Thymus (tissue), 11 donors: Measurements from ENCODE around the gene EMILIN2. TPM values are rescaled to one million over a fixed set of nuclear protein-coding genes. Genes with fewer than 3 reads are reported as not detected.
"Not testable (repeated sequence)": the region's sequence is repeated elsewhere in the genome, so short reads cannot be mapped to it uniquely, and the experiment has no call there.

Experiments
- DNase-seq, 9 donors: peaks; one replicate each; pipeline ENCODE4 v3.0.0-alpha.2; 2013; ENCODE audit warnings: low spot score in 9 of 9, low read depth in 6 of 9, missing footprints in 1 of 9
- H3K27ac ChIP-seq, 2 donors: one replicate each; pipeline ENCODE4 v1.5.1; 2013; ENCODE audit warnings: control low read depth in 1 of 2, low read depth in 1 of 2, low read length in 1 of 2, mild to moderate bottlenecking in 1 of 2, moderate library complexity in 1 of 2
- H3K27me3 ChIP-seq, 2 donors: one replicate each; pipeline ENCODE4 v1.5.1; 2013; ENCODE audit warnings: low read length in 1 of 2; ENCODE audit not compliant: control insufficient read depth in 2 of 2, insufficient read depth in 1 of 2
- H3K36me3 ChIP-seq, 2 donors: one replicate each; pipeline ENCODE4 v1.5.1; 2013; ENCODE audit warnings: low read length in 1 of 2, mild to moderate bottlenecking in 1 of 2, moderate library complexity in 1 of 2; ENCODE audit not compliant: control insufficient read depth in 2 of 2, insufficient read depth in 2 of 2
- H3K4me1 ChIP-seq, 2 donors: one replicate each; pipeline ENCODE4 v1.5.1; 2013; ENCODE audit warnings: low read length in 2 of 2; ENCODE audit not compliant: control insufficient read depth in 2 of 2, insufficient read depth in 2 of 2
- H3K4me3 ChIP-seq, 2 donors: one replicate each; pipeline ENCODE4 v1.5.1; 2013; ENCODE audit warnings: low read length in 2 of 2, control low read depth in 1 of 2, mild to moderate bottlenecking in 1 of 2
- H3K9me3 ChIP-seq, 2 donors: one replicate each; pipeline ENCODE4 v1.5.1; 2013; ENCODE audit warnings: low read length in 1 of 2, mild to moderate bottlenecking in 1 of 2; ENCODE audit not compliant: control insufficient read depth in 2 of 2, insufficient read depth in 1 of 2
- WGBS: extraction: QIAGEN DNeasy Blood & Tissue Kit; methylation state at CpG from one replicate; pipeline ENCODE4 v1.1.7; 2013; 5-methylcytosine and 5-hydroxymethylcytosine counted together
- polyA plus RNA-seq: library from polyadenylated mRNA; stranded (reverse); fragments of 200-250 nt; gene quantifications from one replicate; pipeline ENCODE4 v1.2.3, GENCODE V29; 2013
- total RNA-seq: library from RNA; stranded (reverse); fragments of 120-200 nt; gene quantifications from one replicate; pipeline ENCODE4 v1.2.4, GENCODE V29; 2013
- donor health status: healthy.

EMILIN2 gene
- total and polyA plus RNA-seq, 2 donors = 19.3 to 27.2 TPM

- H3K27ac ChIP-seq, H3K4me3 ChIP-seq, H3K36me3 ChIP-seq, DNase-seq, H3K27me3 ChIP-seq, H3K4me1 ChIP-seq, H3K9me3 ChIP-seq: not testable (repeated sequence)
- WGBS = 97% methylated on average over 3 of the region's 3 CpGs
These were observed 10.7 kb upstream of the EMILIN2 start for GRCh38 chr18:2836118-2836517.

DNA sequence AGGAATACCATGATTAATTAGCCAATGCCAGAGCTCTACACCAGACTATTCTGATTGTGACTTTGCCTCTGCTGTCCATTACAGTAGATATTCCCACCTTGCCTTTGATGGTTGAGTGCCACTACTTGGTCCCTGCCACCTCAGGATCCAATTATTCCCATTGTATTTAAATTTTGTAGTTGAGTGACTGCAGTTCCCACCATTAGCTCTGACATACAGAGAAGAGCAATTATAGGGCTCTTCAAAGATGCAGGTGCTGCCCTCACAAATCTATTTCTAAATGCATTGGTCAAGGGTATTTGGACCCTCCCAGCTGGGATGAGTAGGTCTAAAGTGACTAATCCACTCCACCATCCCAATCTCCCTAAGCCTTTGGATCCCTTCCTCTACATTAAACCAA is 9.5 kb upstream of the EMILIN2 start:
- not testable (repeated sequence) for H3K27me3 ChIP-seq, H3K4me1 ChIP-seq, H3K36me3 ChIP-seq, H3K9me3 ChIP-seq, H3K4me3 ChIP-seq, DNase-seq, H3K27ac ChIP-seq

DNA sequence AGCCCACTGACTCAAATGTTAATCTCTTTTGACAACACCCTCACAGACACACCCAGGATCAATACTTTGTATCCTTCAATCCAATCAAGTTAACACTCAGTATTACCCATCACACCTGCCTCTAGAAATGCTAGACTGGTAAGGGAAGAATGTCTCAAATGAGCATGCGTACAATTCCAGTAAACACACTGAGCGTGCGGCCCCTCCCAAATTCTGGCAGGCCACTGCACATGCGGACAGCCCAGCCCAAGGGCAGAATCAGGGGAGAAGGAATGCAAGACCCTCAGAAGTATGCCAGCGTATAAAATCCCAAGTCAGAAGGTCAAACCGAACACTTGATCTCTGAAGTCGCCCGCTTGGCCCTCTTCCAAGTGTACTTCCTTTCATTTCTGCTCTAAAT is 7.6 kb upstream of the EMILIN2 start:
- no peaks in the 10 kb centered on the region for H3K4me1 ChIP-seq
- no peak overlapping the region for H3K4me3 ChIP-seq
- peaks cover 0 to 13% of the 10 kb centered on the region in 2 donors for H3K27me3 ChIP-seq
- no peak overlapping the region for H3K27ac ChIP-seq
- 93% methylated on average over 8 of the region's 8 CpGs for WGBS
- no peak for DNase-seq
- H3K9me3 ChIP-seq = no peaks in the 10 kb centered on the region
- H3K36me3 ChIP-seq = no peaks in the 10 kb centered on the region

GRCh38 chr18:2840521-2840920 is 6.3 kb upstream of the EMILIN2 start:
- no peak for DNase-seq
- WGBS = 99% methylated on average over 1 of the region's 1 CpG
- Histone ChIP-seq H3K4me3 (no peak overlapping the region), H3K27ac (no peak overlapping the region), H3K27me3 (peaks cover 6 to 26% of the 10 kb centered on the region in 2 donors), H3K36me3 (no peaks in the 10 kb centered on the region), H3K9me3 (no peaks in the 10 kb centered on the region), H3K4me1 (no peaks in the 10 kb centered on the region)

GRCh38 chr18:2843146-2843545 is 3.7 kb upstream of the EMILIN2 start:
- whole genome bisulfite sequencing = 88% methylated on average over 6 of the region's 6 CpGs
- no peak for DNase-seq
- no peak overlapping the region for H3K4me3 ChIP-seq
- peaks cover 32 to 51% of the 10 kb centered on the region in 2 donors for H3K27me3 ChIP-seq
- peaks cover 0 to 3% of the 10 kb centered on the region in 2 donors for H3K9me3 ChIP-seq
- H3K27ac ChIP-seq = no peak overlapping the region
- peaks cover 0 to 12% of the 10 kb centered on the region in 2 donors for H3K4me1 ChIP-seq
- H3K36me3 ChIP-seq = no peaks in the 10 kb centered on the region

GRCh38 chr18:2845172-2845571 is 1.6 kb upstream of the EMILIN2 start:
- peaks cover 0 to 12% of the 10 kb centered on the region in 2 donors for H3K4me1 ChIP-seq
- H3K27me3 ChIP-seq = peaks cover 42 to 70% of the 10 kb centered on the region in 2 donors
- H3K27ac ChIP-seq = no peak overlapping the region
- no peak overlapping the region for H3K4me3 ChIP-seq
- no peaks in the 10 kb centered on the region for H3K36me3 ChIP-seq
- peaks cover 0 to 3% of the 10 kb centered on the region in 2 donors for H3K9me3 ChIP-seq
- DNase-seq = no peak
- 83% methylated on average over 4 of the region's 4 CpGs for WGBS

DNA sequence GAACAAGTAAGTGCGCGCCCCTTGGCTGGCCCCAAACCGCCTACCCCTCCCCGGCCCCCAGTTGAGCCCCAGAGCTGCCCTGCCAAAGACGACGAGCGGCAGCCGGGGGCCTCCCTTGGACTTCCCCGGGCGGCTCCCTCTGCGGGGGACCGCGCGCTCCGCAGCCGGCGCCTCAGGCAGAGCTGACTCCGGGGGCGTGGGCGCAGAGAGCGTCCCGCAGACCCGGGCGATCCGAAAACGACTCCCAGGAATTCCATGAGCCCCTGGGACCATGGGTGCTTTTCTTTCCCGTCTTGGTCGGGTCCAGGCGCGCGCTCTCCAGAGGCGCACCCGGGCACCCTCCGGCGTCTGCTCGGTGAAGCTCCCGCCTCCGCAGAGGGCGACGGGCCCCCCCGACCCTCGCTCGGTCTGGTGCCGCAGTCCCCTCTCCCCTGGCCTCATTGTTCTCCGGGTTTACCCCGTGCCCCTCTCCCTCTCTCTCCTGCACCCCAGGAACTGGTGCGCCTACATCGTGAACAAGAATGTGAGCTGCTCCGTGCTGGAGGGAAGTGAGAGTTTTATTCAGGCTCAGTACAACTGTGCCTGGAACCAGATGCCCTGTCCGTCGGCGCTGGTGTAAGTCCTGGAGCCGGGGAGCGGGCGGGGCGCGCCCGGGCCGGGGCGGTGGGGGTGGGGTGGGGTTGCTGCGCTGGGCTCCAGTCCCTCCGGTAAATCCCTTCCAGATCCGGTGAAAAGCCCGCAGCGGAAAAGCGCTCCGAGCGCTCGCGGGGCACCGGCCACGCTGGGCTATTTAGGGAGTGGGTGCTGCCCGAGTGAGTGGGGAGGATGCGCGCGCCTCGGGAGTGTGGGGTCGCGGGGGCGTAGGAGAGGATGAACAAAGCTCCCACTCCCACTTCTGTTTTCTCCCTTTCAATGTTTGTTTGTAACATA is 776 bp downstream of the EMILIN2 start:
- H3K36me3 ChIP-seq = no peaks in the 10 kb centered on the region
- H3K4me1 ChIP-seq = peaks cover 0 to 12% of the 10 kb centered on the region in 2 donors
- H3K9me3 ChIP-seq = peaks cover 0 to 3% of the 10 kb centered on the region in 2 donors
- H3K27ac ChIP-seq = peak overlapping the region in 1 of 2 donors; percentile 60
- H3K4me3 ChIP-seq = peak overlapping the region; percentile 43 to 45
- DNase-seq = no peak
- peaks cover 42 to 80% of the 10 kb centered on the region in 2 donors for H3K27me3 ChIP-seq
- WGBS = under 1% methylated on average over 80 of the region's 80 CpGs

DNA sequence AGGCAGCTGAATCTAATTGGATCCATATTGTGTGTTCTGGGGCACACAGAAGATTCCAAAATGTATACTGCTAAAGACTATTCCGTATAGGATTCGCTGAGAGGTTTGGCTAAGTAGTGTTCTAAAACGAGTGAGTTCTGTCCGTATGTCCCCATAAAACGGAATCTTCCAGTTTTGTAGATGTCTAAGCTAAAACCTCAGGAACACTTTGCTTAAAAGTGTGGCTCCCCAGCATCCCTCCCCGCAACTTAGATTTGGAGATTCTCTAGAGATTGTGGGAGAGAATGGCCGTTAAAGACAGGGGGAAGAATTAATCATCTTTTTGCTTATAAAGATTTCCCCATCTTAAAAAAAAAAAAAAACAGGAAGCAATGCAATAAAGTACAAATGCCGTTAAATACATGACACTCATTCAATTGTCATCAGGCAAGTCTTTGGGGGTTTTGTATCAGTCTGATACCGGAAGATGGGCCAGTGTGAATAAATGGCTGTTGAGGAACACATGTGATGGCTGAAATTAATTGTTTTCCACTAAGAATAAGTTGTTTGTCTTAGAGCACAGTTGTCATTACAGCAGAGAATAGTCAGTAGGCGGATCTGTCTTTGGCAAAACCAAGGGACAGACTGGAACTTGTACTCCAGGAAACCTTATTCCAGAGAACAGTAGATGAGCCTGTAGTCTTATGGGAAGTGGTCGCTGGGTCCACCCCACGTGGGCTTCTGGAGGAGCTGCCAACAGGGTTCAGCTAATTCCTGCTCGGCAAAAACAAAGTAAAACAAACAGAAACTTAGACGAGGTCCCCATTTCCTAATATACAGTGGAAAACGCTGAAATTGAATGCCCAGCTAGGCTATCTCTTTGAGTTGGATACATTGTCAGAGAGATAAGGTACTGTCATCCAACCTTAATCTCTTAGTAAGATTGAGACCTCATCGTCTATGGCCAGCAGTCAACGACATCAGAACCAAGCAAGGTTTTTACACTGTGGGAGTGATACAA is 1.7 kb downstream of the EMILIN2 start:
- Histone ChIP-seq H3K27me3 (peaks cover 42 to 74% of the 10 kb centered on the region in 2 donors), H3K9me3 (peaks cover 0 to 3% of the 10 kb centered on the region in 2 donors), H3K4me3 (peak overlapping the region in 1 of 2 donors; percentile 43), H3K4me1 (peaks cover 0 to 12% of the 10 kb centered on the region in 2 donors), H3K36me3 (no peaks in the 10 kb centered on the region), H3K27ac (no peak overlapping the region)
- WGBS = 39% methylated on average over 17 of the region's 17 CpGs
- no peak for DNase-seq
